Smooth muscle cell of the coronary artery (primary cell): ENCODE measurements around the gene SLC11A1. TPM values are rescaled to one million over a fixed set of nuclear protein-coding genes. Genes with fewer than 3 reads are reported as not detected.

Source experiments
- total RNA-seq: library from RNA; depleted of rRNA; stranded (reverse); fragments of >200 nt; gene quantifications from 2 replicates; pipeline ENCODE4 v1.2.3, GENCODE V29; 2014; ENCODE audit warnings: low replicate concordance

The SLC11A1 gene
- 0.12 and 0.15 TPM in 2 replicates for total RNA-seq

GRCh38 chr2:218381916-218382366, at the start of gene SLC11A1:
TSS of gene SLC11A1 (plus strand) at chr2:218382273. CDS start at chr2:218382369, 96 bp downstream.

GRCh38 chr2:218399391-218400166, 17.5 kb downstream of the SLC11A1 start, which contains the start of gene CTDSP1:
TSS of gene CTDSP1 (plus strand) at chr2:218399868. CDS start at chr2:218400091, 223 bp downstream.

GRCh38 chr2:218418717-218419458, 36.8 kb downstream of the SLC11A1 start, which contains the start of gene VIL1:
TSS of gene VIL1 (plus strand) at chr2:218419123. CDS start at chr2:218423779, 4,656 bp downstream.

Other genes with a start within 250 kb of the SLC11A1 start
- not detected in 2 replicates for gene CXCR1, start 215.3 kb upstream of the SLC11A1 start, total RNA-seq
- 221 and 388 TPM in 2 replicates for gene ARPC2, start 165.1 kb upstream of the SLC11A1 start, total RNA-seq
- not detected in 2 replicates for gene GPBAR1, start 121.3 kb upstream of the SLC11A1 start, total RNA-seq
- 117 and 137 TPM in 2 replicates for gene AAMP, start 112.1 kb upstream of the SLC11A1 start, total RNA-seq
- 11.7 and 20.6 TPM in 2 replicates for gene PNKD, start 111.8 kb upstream of the SLC11A1 start, total RNA-seq
- 175 and 311 TPM in 2 replicates for gene TMBIM1, start 89.8 kb upstream of the SLC11A1 start, total RNA-seq
- gene CATIP, start 25.4 kb upstream of the SLC11A1 start, total RNA-seq = not detected in 2 replicates
- 36.2 TPM in 2 replicates for gene CTDSP1, start 17.6 kb downstream of the SLC11A1 start, total RNA-seq
- under 0.01 TPM in 1 of 2 replicates, not detected in the other for gene VIL1, start 36.9 kb downstream of the SLC11A1 start, total RNA-seq
- gene USP37, start 186.1 kb downstream of the SLC11A1 start, total RNA-seq = 7.3 and 7.7 TPM in 2 replicates
- 21.6 and 31.3 TPM in 2 replicates for gene CNOT9, start 186.6 kb downstream of the SLC11A1 start, total RNA-seq
- gene PLCD4, start 225.6 kb downstream of the SLC11A1 start, total RNA-seq = 2.9 and 4.0 TPM in 2 replicates